Right renal pelvis (tissue), 4 donors: ENCODE results near the gene FAM20C. TPM values are rescaled to one million over a fixed set of nuclear protein-coding genes. Genes with fewer than 3 reads are reported as not detected.

Experiments
- DNase-seq, 4 donors: peaks; one replicate each; pipeline ENCODE4 v3.0.0-alpha.2; 2013; ENCODE audit warnings: low read depth in 4 of 4, low spot score in 3 of 4, missing footprints in 1 of 4
- polyA plus RNA-seq, 4 donors: library from polyadenylated mRNA; unstranded; fragments of 120-200 nt; gene quantifications; one replicate each; pipeline ENCODE4 v1.2.1, GENCODE V29; 2013; ENCODE audit not compliant: insufficient read length in 4 of 4

Gene FAM20C
- polyA plus RNA-seq, result 10 to 100 TPM; 62.1 to 78.7 (median 70.8) TPM

GRCh38 chr7:191981-192649 lies at the start of gene FAM20C:
FAM20C (plus strand) TSS chr7:192571; CDS start chr7:193200, 629 bp downstream.
- peak in 2 of 4 donors; percentile 61 to 65 for DNase-seq

DNA sequence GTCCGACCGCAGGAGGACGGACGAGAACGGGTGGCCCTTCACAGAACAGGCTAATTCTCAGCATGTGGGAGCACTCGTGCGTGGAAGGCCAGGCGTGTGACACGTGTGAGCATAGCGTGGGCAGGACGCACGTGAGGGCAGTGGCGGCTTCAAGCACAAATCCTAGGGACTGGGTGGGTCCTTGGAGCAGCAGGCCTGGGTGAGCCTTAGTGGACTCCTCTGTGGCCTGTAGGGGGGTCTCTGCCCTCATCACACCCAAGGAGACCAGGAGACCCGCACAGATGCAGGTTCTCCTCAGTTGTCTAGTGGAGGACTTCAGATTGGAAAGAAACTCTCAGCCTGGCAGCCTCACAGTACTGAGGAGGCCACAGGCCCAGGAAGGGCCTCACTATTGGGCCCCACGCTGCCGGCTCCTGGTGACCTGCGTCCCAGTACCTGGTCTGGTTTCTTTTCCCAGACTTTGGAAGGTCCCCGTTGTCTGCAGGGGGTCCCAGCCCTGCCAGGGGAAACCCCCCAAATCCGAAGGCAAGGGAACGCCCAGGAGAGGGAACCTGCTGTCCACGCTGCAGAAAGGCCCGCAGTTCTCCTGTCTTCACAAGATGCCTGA lies 49.1 kb upstream of the FAM20C start:
- DNase-seq, result no peak

DNA sequence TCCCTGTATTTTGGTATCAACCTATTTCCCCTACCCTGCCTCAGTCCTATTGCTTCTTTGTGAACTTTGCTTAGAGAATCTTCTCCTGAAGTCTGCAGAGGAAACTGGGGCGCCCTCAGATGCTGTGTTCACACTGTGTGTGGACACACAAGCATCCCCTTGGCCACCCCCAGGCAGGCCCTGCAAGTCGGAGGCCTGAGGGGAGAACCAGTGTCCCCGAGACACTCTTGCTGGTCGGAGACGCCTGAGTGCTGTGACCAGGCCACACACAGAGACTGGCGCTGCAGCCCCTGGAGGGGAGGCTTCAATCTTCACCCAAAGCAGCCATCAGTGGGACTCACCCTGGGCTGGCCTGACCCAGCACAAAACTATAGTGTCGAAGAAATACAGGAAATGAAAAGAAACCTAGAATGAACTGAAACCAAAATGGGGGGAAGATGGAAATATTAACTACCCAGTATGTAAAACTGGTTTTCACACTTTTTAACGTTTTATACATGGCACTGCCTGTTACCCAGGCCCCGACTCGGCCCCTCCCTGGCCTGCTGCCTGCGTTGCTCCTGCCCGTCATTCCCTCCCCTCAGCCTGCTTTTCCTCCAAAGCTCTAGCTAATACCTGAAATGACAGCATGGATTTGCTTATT lies 48.4 kb upstream of the FAM20C start:
- no peak for DNase-seq

DNA sequence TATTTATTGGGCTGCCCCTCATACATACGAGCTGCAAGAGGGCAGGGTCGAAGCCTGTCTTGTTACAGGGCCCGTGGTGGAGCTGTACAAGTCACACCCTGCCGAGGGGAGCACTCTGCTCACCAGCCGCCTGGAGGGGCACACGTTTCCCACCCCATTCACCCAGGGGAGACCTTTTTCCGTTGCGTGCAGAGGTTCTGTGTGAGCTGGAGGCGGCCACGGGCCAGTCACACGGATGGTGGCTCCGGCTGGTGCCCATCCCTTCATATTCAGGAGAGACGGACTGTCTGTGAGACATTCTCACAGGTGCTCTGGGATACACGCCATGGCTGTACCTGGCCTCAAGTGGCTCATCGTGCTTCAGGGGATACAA lies 47.9 kb upstream of the FAM20C start:
- no peak for DNase-seq

DNA sequence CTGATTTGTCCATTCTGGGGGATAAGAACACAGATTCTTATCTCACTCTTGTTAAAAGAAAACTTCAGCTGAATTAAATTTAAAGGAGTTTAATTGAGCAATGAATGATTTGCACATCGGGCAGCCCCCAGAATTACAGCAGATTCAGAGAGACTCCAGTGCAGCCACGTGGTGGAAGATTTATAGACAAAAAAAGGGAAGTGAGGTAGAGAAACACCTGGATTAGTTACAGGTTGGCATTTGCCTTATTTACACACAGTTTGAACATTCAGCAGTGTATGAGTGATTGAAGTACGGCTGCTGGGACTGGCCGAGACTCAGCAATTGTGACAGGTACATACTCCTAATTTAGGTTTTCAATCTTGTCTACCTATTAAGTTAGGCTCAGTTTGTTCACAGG lies 46.5 kb upstream of the FAM20C start:
- no peak for DNase-seq

GRCh38 chr7:148543-148931 lies 43.8 kb upstream of the FAM20C start:
- no peak for DNase-seq

DNA sequence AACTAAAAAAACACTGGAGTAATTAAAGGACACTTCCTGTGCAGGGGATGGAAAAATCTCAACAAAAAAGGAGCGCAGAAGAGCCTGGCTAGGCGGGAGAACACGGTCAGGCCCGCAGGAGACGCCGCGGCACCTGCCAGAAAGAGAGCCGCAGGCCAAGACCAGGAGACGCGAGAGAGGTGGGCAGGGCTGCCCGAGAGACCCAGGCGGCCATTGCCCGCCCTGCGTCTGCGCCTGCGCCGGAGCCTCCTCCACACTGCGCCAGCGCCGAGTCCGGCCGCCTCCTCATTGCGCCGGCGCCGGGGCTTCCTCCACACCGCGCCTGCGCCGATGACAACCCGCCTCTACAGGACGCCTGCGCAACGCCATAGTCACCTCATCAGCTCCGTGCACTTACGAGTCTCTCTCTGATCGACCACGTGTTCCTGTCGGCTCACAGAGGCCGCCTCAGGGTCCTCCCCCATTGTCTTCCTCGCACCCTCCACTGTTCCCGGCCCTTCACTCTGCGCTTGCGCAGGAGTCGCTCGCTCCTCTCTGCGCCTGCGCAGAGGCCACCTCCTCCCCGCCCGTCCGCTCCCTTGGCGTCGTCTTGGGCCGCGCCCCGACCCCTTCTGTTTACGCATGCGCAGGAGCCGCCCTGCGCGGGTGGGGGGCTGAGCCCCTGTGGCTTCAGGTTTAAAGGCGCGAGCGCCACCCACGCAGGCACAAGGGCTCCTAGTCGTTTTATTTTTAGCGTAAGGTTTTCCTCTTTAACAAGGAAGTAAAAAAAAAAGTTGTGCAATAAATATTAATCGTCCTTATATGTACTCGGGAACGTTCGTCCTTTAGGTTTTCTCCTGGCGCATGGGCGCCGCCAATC lies 43.2 kb upstream of the FAM20C start:
- peak; percentile 96 to 99 (median 97) for DNase-seq

DNA sequence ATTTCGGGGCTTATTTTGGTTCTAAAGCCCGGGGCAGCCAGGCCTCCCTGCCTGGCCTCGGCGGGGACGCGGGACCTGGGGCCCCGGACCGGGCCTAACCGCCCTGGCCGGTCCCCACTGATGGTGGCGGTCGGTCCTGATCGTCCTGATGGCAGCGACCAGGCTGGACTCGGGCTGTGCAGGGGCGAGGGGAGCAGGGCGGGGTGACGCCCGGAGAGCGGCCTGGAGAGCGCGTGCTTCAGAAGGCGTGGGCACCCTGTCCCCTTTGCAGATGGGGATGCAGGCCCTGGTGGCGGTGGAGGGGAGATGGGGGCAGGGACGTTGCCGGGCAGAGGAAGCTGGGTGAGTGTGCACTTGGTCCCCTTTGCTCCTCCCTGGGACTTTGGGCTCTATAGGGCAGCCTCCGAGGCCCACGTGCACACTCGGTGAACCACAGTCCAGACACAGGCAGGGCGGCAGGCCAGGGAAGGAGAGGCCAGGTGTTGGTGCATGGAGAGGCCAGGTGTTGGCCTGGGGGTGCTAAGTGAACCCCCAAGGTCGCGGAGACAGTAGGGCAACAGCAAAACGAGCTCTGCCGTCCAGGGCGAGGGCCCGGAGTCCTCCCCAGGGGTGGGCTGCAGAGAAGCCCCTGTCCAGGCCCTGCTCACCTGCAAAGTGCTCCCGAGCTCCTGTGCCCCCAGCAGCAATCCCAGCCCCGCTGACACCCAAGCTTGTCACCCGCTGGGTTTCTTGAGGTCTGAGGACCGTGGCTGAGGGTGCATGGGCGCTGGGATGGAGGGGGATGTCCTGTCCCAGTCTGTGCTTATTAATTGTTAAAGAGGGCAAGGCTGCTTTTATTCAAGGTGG lies 42.4 kb upstream of the FAM20C start:
- no peak for DNase-seq

GRCh38 chr7:150811-151221 lies 41.6 kb upstream of the FAM20C start:
- DNase-seq, result peak in 2 of 4 donors; percentile 61 to 73

GRCh38 chr7:151346-152050 lies 40.9 kb upstream of the FAM20C start:
- DNase-seq, result no peak

- no peak for DNase-seq
These were observed 39.5 kb upstream of the FAM20C start for GRCh38 chr7:152702-153391.

GRCh38 chr7:153604-154003 lies 38.8 kb upstream of the FAM20C start:
- DNase-seq, result no peak

DNA sequence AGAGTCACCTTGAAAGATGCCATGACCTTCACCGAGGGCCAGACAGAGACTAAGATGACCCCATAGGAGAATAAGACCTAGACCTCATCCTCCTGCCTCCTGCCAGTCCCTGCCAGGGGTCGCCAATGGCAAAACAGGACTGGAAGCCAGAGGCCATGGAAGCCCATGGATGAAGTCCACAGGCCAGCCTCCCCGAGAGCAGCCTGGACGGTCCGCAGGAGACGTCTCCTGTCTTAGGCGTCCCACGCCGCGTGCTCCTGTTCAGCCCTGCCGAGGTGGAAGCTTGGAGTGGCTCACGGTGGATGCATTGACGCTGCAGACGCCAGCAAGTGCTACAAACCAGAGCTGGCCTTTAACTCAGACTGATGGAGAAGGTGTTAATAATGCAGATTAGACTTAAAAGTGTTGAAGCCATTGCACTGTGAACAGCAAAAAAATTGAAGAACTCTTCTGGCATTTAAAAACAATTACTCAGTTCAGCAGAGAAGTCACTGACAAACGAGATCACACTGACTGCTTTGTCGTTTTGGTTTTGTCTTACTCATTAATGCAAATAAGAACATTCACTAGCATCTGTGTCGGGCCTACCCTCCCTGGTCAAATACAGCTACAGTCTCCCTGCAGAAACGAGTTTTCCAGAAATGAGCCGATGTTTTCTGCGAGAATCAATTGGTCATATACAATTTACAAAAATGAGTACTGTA lies 38.1 kb upstream of the FAM20C start:
- DNase-seq, result no peak

DNA sequence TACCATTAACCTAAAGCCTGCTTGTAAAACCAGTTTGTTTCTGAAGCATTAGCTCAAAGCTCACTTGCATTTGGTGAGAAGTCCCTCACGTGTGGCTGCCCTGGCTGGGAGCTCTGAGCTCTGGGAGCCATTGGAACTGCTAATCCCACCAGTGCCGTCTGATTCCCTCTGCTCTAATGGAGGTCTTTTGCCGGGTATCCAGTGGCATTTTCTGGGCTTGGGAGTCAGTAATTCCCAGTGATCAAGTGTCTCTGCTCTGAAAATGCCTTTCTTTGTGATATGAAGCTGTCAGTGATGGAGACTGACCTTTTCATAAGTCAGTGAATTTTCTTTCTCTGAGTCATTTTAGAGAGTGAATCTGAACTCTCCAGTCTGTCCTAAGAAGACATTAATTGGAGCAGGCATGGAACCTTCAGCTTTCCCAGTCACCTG lies 36.9 kb upstream of the FAM20C start:
- DNase-seq, result no peak

- DNase-seq, result no peak
These were observed 36.0 kb upstream of the FAM20C start for GRCh38 chr7:156111-157007.

DNA sequence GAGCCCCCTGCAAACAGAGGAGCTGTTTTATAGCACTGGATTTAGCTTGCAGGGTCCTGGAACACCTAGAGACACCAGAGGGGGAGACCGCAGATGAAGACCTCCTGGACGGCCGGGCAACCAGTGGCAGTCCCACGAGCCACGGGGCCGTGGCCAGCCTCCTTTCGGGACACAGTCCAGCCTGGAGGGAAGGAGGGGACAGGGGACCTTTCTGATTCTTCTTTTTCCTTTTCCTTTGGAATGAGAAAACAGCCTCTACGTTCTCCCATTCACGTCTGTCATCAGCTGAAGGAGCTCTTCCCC lies 35.4 kb upstream of the FAM20C start:
- DNase-seq, result no peak
